ENCODE data around the gene DLGAP1.
"Not testable (repeated sequence)": the region's sequence is repeated elsewhere in the genome, so short reads cannot be mapped to it uniquely, and the experiment has no call there.

The DLGAP1 gene

GRCh38 chr18:4022749-4023148 is 432.4 kb downstream of the DLGAP1 start:
- H3K4me1 ChIP-seq (ENCODE audit: control insufficient read depth, insufficient read depth, low read length); H3K4me3 ChIP-seq (ENCODE audit: low read depth, low read length); H3K36me3 ChIP-seq (ENCODE audit: control insufficient read depth in 2 of 2, insufficient read depth in 1 of 2, low read length in 2 of 2); H3K9me3 ChIP-seq (ENCODE audit: control insufficient read depth, insufficient read depth, low read depth, low read length); H3K27ac ChIP-seq (ENCODE audit: extremely low read depth, low read depth, low read length); POLR2A ChIA-PET: not testable (repeated sequence)
- TF ChIP-seq ZNF184 (tag by site-specific recombination; IDR thresholded peaks at IDR 0.05), result peak; percentile 94
- CTCF ChIA-PET, result interaction anchor here (1.5 kb wide), 1 partner anchor 23 kb away, joined by 5 read pairs; no protein-coding TSS in a partner anchor

DNA sequence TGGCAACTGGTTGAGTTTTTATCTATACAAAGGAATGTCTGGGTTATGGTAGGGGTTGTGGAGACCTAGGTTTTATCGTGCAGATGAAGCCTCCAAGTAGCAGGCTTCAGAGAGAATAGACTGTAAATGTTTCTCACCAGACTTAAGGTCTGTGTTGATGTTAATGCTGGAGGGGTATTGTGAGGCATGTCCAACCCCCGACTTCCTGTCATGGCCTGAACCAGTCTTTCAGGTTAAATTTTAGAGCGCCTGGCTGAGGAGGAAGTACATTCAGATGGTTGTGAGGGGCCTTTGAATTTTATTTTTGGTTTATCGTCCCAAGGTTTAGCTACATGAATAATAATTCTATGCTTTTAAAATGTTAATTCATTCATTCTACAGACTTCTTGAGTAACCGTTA is 435.1 kb downstream of the DLGAP1 start:
- ChIA-PET CTCF (no interaction called here), POLR2A (no interaction called here)
- H3K27ac ChIP-seq (ENCODE audit: extremely low read depth, low read depth, low read length), result no peak overlapping the region
- TF ChIP-seq ZIC2 (tag by site-specific recombination; IDR thresholded peaks at IDR 0.05), result no peak
- TF ChIP-seq, protein P1, sequence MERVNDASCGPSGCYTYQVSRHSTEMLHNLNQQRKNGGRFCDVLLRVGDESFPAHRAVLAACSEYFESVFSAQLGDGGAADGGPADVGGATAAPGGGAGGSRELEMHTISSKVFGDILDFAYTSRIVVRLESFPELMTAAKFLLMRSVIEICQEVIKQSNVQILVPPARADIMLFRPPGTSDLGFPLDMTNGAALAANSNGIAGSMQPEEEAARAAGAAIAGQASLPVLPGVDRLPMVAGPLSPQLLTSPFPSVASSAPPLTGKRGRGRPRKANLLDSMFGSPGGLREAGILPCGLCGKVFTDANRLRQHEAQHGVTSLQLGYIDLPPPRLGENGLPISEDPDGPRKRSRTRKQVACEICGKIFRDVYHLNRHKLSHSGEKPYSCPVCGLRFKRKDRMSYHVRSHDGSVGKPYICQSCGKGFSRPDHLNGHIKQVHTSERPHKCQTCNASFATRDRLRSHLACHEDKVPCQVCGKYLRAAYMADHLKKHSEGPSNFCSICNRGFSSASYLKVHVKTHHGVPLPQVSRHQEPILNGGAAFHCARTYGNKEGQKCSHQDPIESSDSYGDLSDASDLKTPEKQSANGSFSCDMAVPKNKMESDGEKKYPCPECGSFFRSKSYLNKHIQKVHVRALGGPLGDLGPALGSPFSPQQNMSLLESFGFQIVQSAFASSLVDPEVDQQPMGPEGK (tag by site-specific recombination; IDR thresholded peaks at IDR 0.05), result no peak
- TF ChIP-seq ZNF510 (tag by site-specific recombination; IDR thresholded peaks at IDR 0.05; ENCODE audit: insufficient replicate concordance), result no peak
- TF ChIP-seq ZNF24 (tag by site-specific recombination; IDR thresholded peaks at IDR 0.05), result no peak
- no peak for TF ChIP-seq ZNF558 (tag by site-specific recombination; IDR thresholded peaks at IDR 0.05)
- TF ChIP-seq ZNF600 (tag by site-specific recombination; IDR thresholded peaks at IDR 0.05), result no peak
- no peak for TF ChIP-seq ZNF596 (tag by site-specific recombination; IDR thresholded peaks at IDR 0.05)
- TF ChIP-seq ZNF335 (tag by site-specific recombination; conservative IDR thresholded peaks at IDR 0.05), result no peak
- TF ChIP-seq KLF7 (tag by site-specific recombination; IDR thresholded peaks at IDR 0.05; ENCODE audit: borderline replicate concordance), result no peak
- no peak for TF ChIP-seq ZNF488 (tag by site-specific recombination; IDR thresholded peaks at IDR 0.05)
- TF ChIP-seq ZSCAN4 (tag by site-specific recombination; IDR thresholded peaks at IDR 0.05), result no peak
- TF ChIP-seq ZNF473 (tag by site-specific recombination; IDR thresholded peaks at IDR 0.05), result no peak
- TF ChIP-seq, protein P2, sequence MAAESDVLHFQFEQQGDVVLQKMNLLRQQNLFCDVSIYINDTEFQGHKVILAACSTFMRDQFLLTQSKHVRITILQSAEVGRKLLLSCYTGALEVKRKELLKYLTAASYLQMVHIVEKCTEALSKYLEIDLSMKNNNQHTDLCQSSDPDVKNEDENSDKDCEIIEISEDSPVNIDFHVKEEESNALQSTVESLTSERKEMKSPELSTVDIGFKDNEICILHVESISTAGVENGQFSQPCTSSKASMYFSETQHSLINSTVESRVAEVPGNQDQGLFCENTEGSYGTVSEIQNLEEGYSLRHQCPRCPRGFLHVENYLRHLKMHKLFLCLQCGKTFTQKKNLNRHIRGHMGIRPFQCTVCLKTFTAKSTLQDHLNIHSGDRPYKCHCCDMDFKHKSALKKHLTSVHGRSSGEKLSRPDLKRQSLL (tag by site-specific recombination; IDR thresholded peaks at IDR 0.05), result no peak
- no peak for TF ChIP-seq ZNF354C (tag by site-specific recombination; IDR thresholded peaks at IDR 0.05; ENCODE audit: borderline replicate concordance, low read depth)
- no peak for TF ChIP-seq ZSCAN30 (tag by site-specific recombination; IDR thresholded peaks at IDR 0.05)
- TF ChIP-seq ZBTB8A (tag by site-specific recombination; IDR thresholded peaks at IDR 0.05), result no peak
- TF ChIP-seq ZNF768 (tag by site-specific recombination; IDR thresholded peaks at IDR 0.05), result no peak
- no peak for TF ChIP-seq ZNF837 (tag by site-specific recombination; IDR thresholded peaks at IDR 0.05)
- no peak for TF ChIP-seq EGR2 (tag by site-specific recombination; IDR thresholded peaks at IDR 0.05; ENCODE audit: low read depth)
- TF ChIP-seq, protein P3, sequence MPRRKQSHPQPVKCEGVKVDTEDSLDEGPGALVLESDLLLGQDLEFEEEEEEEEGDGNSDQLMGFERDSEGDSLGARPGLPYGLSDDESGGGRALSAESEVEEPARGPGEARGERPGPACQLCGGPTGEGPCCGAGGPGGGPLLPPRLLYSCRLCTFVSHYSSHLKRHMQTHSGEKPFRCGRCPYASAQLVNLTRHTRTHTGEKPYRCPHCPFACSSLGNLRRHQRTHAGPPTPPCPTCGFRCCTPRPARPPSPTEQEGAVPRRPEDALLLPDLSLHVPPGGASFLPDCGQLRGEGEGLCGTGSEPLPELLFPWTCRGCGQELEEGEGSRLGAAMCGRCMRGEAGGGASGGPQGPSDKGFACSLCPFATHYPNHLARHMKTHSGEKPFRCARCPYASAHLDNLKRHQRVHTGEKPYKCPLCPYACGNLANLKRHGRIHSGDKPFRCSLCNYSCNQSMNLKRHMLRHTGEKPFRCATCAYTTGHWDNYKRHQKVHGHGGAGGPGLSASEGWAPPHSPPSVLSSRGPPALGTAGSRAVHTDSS (tag by site-specific recombination; IDR thresholded peaks at IDR 0.05), result no peak
- H3K4me3 ChIP-seq (ENCODE audit: low read depth, low read length), result no peak overlapping the region
- H3K9me3 ChIP-seq (ENCODE audit: control insufficient read depth, insufficient read depth, low read depth, low read length), result no peaks in the 10 kb centered on the region
- H3K4me1 ChIP-seq (ENCODE audit: control insufficient read depth, insufficient read depth, low read length), result no peaks in the 10 kb centered on the region
- H3K36me3 ChIP-seq (ENCODE audit: control insufficient read depth in 2 of 2, insufficient read depth in 1 of 2, low read length in 2 of 2), result no peaks in the 10 kb centered on the region
